ENCODE results near the gene CD44.

Gene CD44

GRCh38 chr11:35141071-35141470 lies 2.1 kb downstream of the CD44 start:
- no peak for FAIRE-seq

- FAIRE-seq = no peak
Observed at GRCh38 chr11:35141571-35141971, 2.6 kb downstream of the CD44 start.

- FAIRE-seq = no peak
Observed at GRCh38 chr11:35142481-35143075, 3.6 kb downstream of the CD44 start.

- FAIRE-seq = no peak
Observed at GRCh38 chr11:35143297-35144135, 4.5 kb downstream of the CD44 start.

GRCh38 chr11:35144136-35144741 lies 5.3 kb downstream of the CD44 start:
- no peak for FAIRE-seq

- FAIRE-seq = no peak
Observed at GRCh38 chr11:35144806-35145205, 5.8 kb downstream of the CD44 start.

- FAIRE-seq = no peak
Observed at GRCh38 chr11:35145271-35145670, 6.3 kb downstream of the CD44 start.

- no peak for FAIRE-seq
Observed at GRCh38 chr11:35146074-35146521, 7.1 kb downstream of the CD44 start.

GRCh38 chr11:35146711-35147110 lies 7.7 kb downstream of the CD44 start:
- FAIRE-seq = no peak

- FAIRE-seq = no peak
Observed at GRCh38 chr11:35147235-35147634, 8.3 kb downstream of the CD44 start.

- no peak for FAIRE-seq
Observed at GRCh38 chr11:35148163-35148837, 9.3 kb downstream of the CD44 start.

- no peak for FAIRE-seq
Observed at GRCh38 chr11:35150454-35150853, 11.5 kb downstream of the CD44 start.

- FAIRE-seq = no peak
Observed at GRCh38 chr11:35151241-35151640, 12.3 kb downstream of the CD44 start.

- no peak for FAIRE-seq
Observed at GRCh38 chr11:35151683-35152280, 12.8 kb downstream of the CD44 start.

GRCh38 chr11:35152575-35152974 lies 13.6 kb downstream of the CD44 start:
- FAIRE-seq = no peak

GRCh38 chr11:35153280-35153679 lies 14.3 kb downstream of the CD44 start:
- no peak for FAIRE-seq

GRCh38 chr11:35154952-35155351 lies 16.0 kb downstream of the CD44 start:
- FAIRE-seq = no peak

- FAIRE-seq = no peak
Observed at GRCh38 chr11:35155677-35156076, 16.7 kb downstream of the CD44 start.

GRCh38 chr11:35157814-35158700 lies 19.1 kb downstream of the CD44 start:
- FAIRE-seq = no peak

- FAIRE-seq = no peak
Observed at GRCh38 chr11:35158701-35159510, 19.9 kb downstream of the CD44 start.

- no peak for FAIRE-seq
Observed at GRCh38 chr11:35160246-35160824, 21.4 kb downstream of the CD44 start.
